Measurements from ENCODE around the gene MT1B.
A peak's percentile ranks its signal among the peaks of the same experiment; 100 is the strongest.
"Not testable (repeated sequence)": the region's sequence is repeated elsewhere in the genome, so short reads cannot be mapped to it uniquely, and the experiment has no call there.

Gene MT1B

GRCh38 chr16:56667581-56668571 is 16.2 kb downstream of the MT1B start, which contains the start of gene MT1G:
MT1G (minus strand) TSS chr16:56668065; CDS start chr16:56667993, 72 bp downstream.
- DNase-seq (ENCODE audit: low read depth): peak; percentile 49

GRCh38 chr16:56669005-56669839 is 17.5 kb downstream of the MT1B start, which contains the start of gene MT1H:
MT1H (plus strand) TSS chr16:56669814; CDS start chr16:56669885, 71 bp downstream.
- peak; percentile 30 for DNase-seq (ENCODE audit: low read depth)

GRCh38 chr16:56669840-56670619 is 18.3 kb downstream of the MT1B start:
- no peak for DNase-seq (ENCODE audit: low read depth)

- no peak for DNase-seq (ENCODE audit: low read depth)
Measured at GRCh38 chr16:56670620-56670934, 18.9 kb downstream of the MT1B start.

- not testable (repeated sequence) for DNase-seq (ENCODE audit: low read depth)
Measured at GRCh38 chr16:56671691-56672090, 20.0 kb downstream of the MT1B start.

GRCh38 chr16:56672171-56672570 is 20.5 kb downstream of the MT1B start:
- DNase-seq (ENCODE audit: low read depth): not testable (repeated sequence)

- no peak for DNase-seq (ENCODE audit: low read depth)
Measured at GRCh38 chr16:56672761-56673536, 21.3 kb downstream of the MT1B start.

GRCh38 chr16:56673921-56674320 is 22.2 kb downstream of the MT1B start:
- no peak for DNase-seq (ENCODE audit: low read depth)

- not testable (repeated sequence) for DNase-seq (ENCODE audit: low read depth)
Measured at GRCh38 chr16:56674570-56674969, 22.9 kb downstream of the MT1B start.

GRCh38 chr16:56675685-56676210 is 24.1 kb downstream of the MT1B start:
- peak; percentile 40 for DNase-seq (ENCODE audit: low read depth)

GRCh38 chr16:56677474-56677873 is 25.8 kb downstream of the MT1B start:
- no peak for DNase-seq (ENCODE audit: low read depth)

- no peak for DNase-seq (ENCODE audit: low read depth)
Measured at GRCh38 chr16:56679078-56679730, 27.5 kb downstream of the MT1B start.

GRCh38 chr16:56679818-56680217 is 28.1 kb downstream of the MT1B start:
- DNase-seq (ENCODE audit: low read depth): no peak

GRCh38 chr16:56681939-56682702 is 30.4 kb downstream of the MT1B start, which contains the start of gene MT1X:
MT1X (plus strand) TSS chr16:56682470; CDS start chr16:56682541, 71 bp downstream.
- DNase-seq (ENCODE audit: low read depth): peak; percentile 92

GRCh38 chr16:56682703-56683397 is 31.2 kb downstream of the MT1B start:
- DNase-seq (ENCODE audit: low read depth): no peak

GRCh38 chr16:56683424-56684172 is 31.9 kb downstream of the MT1B start:
- no peak for DNase-seq (ENCODE audit: low read depth)

- no peak for DNase-seq (ENCODE audit: low read depth)
Measured at GRCh38 chr16:56684256-56684925, 32.7 kb downstream of the MT1B start.
